GM21515 (cell line): Measurements from ENCODE around the gene OR3A3.
"Not testable (repeated sequence)": the region's sequence is repeated elsewhere in the genome, so short reads cannot be mapped to it uniquely, and the experiment has no call there.

ENCODE experiments used
- ATAC-seq: cut with Tn5 transposase; IDR thresholded peaks from one replicate; pipeline ENCODE4 v1.9.1; 2021; ENCODE audit not compliant: unreplicated experiment

OR3A3 gene

DNA sequence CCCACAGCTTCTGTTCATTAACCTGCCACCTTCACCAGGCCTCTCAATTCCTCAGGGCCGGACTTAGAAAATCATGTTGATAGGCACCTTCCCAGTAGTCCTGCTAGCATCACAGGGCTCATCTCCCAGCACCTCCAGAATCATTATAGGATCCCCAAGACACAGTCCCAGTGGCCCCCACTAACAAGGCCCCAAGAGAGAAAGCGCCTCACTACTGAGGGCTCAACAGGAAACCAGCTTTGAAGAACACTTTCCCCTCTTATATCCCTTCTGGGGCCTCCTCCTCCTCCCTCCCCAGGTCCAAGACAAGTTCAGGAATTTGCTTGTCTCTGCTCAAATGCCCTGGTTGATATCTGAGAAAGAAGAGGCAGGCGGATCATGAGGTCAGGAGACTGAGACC lies at the start of gene OR3A3:
TSS of gene OR3A3 (plus strand) at position 301 of the 400 bp plus-strand sequence.
- no peak for ATAC-seq

DNA sequence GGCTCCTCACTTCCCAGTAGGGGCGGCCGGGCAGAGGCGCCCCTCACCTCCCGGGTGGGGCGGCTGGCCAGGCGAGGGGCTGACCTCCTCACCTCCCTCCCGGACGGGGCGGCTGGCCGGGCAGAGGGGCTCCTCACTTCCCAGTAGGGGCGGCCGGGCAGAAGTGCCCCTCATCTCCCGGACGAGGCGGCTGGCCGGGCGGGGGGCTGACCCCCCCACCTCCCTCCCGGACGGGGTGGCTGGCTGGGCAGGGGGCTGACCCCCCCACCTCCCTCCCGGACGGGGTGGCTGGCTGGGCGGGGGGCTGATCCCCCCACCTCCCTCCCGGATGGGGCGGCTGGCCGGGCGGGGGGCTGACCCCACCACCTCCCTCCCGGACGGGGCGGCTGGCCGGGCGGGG lies 40.0 kb upstream of the OR3A3 start:
- ATAC-seq, result not testable (repeated sequence)

DNA sequence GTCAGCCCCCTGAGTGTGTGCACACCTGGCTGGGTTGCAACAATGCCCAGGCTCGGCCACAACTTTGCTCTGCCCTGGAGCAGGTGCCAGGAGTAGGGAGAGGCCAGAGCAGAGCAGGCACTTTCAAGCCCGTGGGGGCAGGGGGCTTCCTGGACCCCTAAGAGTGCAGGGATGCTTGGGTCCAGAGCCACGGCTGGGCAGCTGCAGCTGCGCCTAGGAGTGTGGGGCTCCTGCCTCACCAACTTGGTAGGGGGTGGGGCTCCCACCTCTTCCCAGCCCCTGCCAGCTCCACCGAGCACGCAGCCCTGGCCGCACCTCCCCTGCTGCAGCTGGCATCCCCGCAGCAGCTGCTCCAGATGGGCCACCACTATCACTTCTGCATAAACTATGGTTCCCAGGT lies 32.8 kb upstream of the OR3A3 start:
- no peak for ATAC-seq

DNA sequence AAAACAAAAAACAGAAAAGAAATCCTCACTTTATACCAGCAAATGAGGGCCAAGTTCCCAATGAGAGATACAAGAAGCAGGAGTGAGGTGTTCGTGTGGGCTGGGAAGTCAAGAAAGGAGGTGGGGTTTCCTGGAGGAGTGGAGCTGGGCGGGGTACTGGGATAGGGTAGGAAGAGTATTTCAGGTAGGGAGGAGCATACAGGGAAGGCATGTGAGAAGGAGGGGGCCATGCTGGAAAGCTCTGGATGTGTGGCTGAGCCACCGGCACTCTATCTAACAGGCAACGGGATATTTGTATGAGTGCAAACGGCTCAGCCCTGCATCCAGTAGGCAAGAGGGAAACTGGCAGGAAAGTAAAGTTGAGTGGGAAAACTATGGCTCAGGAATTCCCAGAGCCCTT lies 29.2 kb upstream of the OR3A3 start:
- no peak for ATAC-seq

DNA sequence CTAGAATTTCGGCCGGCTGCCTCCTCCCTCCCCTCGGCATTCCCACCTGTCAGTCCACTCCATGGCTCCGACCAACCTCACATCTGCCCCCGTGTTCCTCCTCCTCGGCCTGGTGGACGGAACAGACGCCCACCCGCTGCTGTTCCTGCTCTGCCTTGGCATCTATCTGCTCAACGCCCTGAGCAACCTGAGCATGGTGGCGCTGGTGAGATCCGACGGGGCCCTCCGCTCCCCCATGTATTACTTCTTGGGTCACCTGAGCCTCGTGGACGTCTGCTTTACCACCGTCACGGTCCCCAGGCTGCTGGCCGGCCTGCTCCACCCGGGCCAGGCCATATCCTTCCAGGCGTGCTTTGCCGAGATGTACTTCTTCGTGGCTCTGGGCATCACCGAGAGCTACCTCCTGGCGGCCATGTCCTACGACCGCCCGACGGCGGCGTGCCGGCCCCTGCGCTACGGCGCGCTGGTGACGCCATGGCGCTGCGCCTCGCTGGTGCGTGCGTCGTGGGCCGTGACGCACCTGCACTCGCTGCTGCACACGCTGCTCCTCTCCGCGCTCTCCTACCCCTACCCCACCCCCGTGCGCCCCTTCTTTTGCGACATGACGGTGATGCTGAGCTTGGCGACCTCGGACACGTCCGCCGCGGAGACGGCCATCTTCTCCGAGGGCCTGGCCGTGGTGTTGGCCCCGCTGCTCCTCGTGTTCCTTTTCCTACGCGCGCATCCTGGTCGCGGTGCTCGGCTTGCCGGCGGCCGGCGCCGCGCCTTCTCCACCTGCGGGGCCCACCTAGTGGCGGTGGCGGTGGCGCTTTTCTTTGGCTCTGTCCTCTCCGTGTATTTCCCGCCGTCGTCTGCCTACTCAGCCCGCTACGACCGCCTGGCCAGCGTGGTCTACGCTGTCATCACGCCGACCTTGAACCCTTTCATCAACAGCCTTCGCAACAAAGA lies 25.0 kb upstream of the OR3A3 start, which contains the start of gene OR3A2:
TSS of gene OR3A2 (minus strand) at position 440 of the 948 bp plus-strand sequence.
- no peak for ATAC-seq

DNA sequence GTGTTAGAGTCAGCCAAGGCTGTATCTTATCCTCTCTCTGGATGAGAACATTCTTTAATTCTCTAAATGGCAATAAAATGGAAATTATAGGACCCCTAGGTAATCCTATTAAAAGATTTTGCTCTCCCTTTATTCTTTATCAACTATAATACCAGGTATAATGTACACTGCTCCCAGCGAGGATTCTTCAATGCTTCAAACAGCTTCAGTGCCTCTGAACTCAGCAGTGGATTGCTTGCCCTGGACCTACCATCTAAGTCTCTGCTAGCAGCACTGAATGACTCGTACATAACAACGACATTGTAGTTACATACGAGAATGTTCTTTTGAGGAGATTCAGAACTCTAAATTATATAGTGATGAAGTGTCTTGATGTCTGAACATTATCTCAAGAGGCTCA lies 21.4 kb upstream of the OR3A3 start:
- no peak for ATAC-seq

DNA sequence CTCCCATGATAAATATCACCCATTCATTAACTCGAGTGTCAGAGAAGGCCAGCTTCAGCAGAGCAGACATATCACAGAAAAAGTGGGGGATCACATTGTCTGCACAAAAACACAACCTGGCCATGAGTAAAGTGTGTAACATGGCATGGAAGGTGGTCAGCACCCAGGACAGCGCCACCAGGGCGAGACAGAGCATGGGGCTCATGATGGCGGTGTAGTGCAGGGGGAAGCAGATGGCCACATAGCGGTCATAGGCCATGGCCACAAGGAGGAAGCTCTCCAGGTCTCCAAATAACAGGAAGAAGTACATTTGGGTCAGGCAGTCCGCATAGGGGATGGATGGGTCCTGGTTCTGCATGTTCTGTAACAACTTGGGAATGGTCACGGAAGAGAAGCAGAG lies 13.4 kb upstream of the OR3A3 start:
- not testable (repeated sequence) for ATAC-seq

DNA sequence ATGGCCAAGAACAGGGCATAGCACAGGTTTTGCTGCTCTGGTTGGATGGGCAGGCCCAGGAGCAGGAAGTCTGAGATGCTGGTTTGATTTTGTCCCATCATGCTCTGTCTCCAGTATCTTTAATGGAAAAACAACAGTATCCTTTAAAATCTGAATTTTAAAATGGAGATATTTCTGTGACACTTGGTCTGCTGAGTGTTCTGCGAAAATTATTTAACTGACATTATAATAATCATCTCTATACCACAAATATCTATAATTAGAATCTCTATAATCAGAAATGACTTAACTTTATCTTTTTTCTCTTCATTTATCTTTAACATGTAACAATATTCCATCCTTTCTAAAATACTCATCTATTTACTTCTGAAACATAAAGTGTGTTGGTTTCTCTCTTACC lies 12.9 kb upstream of the OR3A3 start, which contains the start of gene OR1E1:
TSS of gene OR1E1 (minus strand) at position 101 of the 400 bp plus-strand sequence. CDS start at position 101, 0 bp downstream.
- ATAC-seq, result no peak

DNA sequence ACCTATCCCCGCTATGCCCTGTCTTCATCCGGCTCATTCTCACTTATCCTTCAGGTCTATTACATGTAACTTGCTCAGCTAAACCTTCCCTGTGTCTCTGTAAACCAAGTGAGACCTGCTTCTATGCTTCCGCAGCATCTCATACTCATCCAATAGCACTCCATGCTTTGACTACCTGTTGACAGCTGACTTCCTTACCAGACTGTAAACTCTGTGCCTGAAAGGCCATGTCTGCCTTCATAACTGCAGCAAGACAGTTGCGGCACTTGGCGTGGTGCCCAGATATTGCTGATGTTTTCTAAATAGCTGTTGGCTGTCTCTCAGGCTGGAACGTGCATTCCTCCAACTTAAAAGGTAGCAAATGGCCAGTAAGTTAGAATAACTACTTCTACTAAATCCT lies 11.1 kb upstream of the OR3A3 start:
- no peak for ATAC-seq

DNA sequence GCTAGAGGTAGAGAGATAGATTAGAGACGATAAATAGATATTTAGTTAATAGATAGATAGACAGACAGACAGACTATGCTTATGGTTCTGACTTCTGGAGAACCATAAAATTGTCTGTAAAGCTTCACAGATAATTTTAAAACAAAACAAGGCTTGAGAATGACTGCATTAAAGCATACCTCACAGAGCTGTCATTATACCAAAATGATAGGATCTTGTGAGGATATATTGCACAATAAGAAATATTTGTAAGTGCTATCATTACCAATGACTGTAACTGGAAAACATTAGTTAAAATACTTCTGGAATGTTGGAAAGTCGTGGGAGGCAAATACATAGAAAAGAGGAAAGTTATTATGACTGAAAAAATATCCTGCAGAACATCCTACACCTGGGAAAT lies 9.4 kb upstream of the OR3A3 start:
- ATAC-seq, result no peak

DNA sequence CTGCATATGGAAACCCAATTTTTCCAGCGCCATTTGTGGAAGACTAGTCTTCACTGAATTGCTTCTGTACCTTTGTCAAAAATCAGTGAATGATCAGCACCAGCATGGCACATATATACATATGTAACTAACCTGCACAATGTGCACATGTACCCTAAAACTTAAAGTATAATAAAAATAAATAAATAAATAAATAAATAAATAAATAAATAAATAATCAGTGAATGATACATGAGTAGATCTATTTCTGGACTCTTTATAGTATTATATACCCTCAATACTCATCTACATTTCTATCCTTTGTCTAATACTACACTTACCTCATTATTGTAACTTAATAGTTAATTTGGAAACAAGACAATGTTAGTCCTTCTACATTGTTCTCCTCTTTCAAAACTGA lies 7.3 kb upstream of the OR3A3 start:
- not testable (repeated sequence) for ATAC-seq

DNA sequence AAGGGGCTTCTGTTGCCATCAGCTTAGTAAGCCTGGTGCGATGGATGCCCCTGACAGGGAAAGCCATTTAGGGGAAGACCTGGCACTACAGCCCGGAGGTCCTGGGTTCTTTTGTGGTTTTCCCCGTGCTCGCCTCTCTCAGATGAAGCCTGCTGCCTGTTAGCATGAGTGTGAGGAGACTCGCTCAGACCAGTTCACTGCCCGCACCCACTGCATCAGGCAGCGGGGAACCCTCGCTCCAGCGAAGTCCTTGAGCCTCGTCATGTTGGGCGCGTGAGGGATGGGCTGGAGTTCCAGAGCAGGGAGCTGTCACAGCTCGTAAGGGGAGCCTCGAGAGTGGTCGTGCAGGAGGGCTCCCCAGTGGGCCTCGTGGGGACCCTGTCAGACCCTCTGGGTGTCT lies 1.0 kb downstream of the OR3A3 start:
- ATAC-seq, result not testable (repeated sequence)

DNA sequence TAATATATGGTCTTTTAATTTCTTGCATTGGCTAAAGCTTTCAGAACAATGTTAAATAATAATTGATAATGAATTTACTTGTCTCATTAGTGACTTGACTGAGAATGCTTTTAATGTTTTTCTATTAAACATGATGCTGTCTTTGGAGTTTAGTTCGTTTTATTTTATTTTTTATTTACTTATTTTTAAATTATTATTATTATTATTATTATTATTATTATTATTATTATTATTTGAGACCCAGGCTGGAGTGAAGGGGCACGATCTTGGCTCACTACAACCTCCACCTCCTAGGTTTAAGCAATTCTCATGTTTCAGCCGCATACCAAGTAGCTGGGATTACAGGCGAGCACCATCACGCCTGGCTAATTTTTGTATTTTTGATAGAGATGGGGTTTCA lies 4.4 kb downstream of the OR3A3 start:
- no peak for ATAC-seq

DNA sequence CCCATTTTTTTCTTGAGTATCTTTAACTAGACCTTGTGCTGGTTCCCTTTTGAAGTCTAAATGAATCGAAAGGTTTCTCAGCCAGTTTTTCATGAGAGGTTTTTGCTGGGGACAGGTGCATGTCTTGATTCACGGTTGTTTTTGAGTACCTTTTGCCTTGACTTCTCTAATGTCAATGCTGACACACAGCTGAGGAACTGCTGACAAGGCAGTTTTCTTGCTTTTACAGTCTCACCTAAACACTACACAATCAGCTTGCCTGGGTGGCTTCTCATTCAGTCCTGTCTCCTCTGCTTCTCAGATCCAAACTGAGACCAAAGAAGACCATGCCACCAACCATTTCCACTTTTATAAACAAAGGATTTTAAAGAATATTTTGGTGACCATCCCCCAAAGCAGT lies 7.1 kb downstream of the OR3A3 start:
- ATAC-seq, result no peak

DNA sequence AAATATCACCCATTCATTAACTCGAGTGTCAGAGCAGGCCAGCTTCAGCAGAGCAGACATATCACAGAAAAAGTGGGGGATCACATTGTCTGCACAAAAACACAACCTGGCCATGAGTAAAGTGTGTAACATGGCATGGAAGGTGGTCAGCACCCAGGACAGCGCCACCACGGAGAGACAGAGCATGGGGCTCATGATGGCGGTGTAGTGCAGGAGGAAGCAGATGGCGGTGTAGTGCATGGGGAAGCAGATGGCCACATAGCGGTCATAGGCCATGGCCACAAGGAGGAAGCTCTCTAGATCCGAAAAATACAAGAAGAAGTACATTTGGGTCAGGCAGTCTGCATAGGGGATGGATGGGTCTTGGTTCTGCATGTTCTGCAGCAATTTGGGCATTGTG lies 22.0 kb downstream of the OR3A3 start:
- not testable (repeated sequence) for ATAC-seq

DNA sequence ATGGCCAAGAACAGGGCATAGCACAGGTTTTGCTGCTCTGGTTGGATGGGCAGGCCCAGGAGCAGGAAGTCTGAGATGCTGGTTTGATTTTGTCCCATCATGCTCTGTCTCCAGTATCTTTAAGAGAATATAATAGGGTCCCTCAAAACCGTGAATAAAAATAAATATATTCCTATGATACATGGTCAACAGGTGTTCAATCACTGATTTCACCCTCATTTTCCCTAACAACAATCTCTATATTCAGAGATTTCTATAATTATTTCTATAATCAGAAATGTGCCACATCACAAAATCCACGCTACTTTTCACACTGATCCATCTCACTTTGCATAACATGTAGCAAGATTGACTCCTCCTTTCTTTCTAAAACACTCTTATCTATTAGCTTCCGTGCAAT lies 22.6 kb downstream of the OR3A3 start, which contains the start of gene OR1E2:
TSS of gene OR1E2 (minus strand) at position 101 of the 400 bp plus-strand sequence. CDS start at position 101, 0 bp downstream.
- no peak for ATAC-seq

DNA sequence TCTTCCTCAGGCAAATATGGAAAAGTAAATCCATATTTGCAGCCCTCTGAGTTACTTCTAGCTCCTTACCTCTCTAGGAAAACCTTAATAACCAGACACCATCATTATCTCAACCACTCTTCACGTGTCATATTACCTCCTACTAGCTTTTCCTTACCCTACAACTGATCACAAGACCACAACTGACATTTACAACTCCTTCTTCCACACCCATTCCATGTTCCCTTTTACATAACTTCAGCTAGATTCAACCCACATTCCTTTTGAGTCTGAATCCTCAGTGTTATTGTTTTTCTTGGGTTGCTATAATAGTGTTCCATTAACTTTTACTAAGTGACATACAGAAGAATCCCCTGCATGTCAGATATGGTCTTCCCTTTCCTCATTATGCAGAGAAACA lies 27.2 kb downstream of the OR3A3 start:
- no peak for ATAC-seq

DNA sequence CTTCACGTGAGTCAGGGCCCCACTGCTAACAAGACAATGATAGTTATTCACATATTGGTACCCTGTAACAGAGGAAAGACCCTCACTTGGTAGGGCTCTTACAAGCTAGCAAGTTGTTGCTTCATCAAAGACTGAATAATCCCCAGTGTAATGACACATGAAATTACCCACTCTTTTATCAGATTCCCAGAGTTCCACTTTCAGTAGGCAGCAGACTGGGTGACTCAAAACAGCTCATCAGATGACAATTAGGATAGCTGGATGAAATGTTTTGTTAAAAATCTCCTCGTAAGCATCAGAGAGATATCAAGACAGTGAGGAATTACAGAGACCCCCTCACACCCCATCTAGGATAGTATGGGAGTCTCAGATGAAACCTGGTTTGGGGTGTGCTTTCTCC lies 29.3 kb downstream of the OR3A3 start:
- no peak for ATAC-seq

DNA sequence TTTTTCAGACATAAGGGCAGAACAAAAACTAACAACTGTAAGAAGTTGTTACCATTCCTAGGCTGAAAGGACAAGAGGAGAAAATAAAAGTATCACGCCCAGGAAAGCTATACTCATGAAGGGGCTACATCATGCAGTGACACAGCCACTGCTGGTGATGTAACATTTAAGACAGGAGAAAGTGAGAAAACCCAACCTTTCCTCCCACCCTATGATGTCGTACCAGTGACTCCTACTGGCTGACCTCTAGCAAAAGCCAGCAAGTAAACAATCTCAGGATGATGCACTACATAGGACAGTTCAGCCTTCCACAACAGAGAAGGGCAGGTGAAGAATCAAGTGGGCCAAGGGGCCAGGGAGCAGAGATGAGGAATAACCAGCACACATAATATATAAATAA lies 36.5 kb downstream of the OR3A3 start:
- ATAC-seq, result no peak

DNA sequence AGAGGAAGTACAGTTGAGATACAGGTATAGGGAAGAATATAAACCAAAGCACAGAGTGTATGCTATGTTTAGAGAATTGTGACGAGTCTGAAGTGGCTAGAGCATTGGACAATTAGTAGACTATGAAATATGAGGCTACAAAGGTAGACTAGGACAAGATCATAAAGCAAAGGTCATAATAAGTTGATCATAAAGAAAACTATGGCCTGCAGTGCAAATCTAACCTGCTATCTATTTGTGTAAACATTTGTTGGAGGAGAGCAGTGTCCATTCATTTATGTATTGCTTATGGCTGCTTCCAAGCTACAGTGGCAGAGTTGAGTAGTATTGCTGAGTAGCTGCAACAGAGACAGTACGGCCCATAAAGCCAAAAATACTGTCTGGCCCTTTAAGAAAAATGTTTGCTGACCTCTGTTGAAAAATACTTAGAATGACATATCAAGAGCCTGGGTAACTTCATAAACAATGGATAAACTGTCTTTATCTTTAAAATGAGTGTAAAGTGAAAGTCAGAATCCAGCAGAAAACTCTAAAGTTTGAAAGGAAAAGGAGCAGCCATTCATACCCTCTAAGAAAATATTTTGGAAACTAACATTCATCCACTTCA lies 37.0 kb downstream of the OR3A3 start:
- ATAC-seq, result no peak

DNA sequence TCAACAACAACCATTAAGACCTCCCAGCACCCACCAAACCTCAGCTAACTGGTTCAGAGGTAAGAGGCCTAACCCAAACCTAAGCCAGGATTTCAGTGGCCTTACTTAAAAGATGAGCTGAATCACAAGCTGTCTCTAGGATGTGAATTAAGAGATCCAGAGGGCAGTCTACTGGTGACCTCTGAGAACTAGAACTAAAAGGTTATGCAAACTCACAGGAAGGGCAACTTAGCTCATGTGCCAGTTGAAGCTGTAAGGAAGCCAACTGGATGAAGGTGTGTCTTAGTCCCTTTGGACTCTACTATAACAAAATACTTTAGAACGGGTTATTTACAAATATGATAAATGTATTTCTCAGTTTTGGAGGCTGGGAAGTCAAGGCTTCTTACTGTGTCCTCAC lies 55.2 kb downstream of the OR3A3 start:
- ATAC-seq, result not testable (repeated sequence)

DNA sequence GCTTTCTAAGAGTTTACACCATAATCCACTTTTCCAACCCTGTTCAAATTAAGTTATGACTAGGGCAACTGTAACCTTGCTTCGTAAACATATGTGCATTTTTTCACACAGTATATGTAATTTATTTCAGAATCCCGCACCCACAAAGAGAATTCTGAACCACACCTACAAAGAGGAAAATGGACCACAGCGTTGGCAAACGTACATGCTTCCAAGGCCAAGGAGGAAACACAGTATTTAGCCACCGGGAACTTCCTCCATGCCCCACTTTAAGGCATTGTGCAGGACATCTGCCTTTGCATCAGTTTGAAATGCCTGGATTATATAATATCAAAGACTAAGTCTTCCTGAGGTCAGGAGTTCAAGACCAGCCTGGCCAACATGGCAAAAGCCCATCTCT lies 58.4 kb downstream of the OR3A3 start:
- no peak for ATAC-seq
